Forelimb muscle (tissue), 1 donor: ENCODE results near the gene OXNAD1. TPM values are rescaled to one million over a fixed set of nuclear protein-coding genes. Genes with fewer than 3 reads are reported as not detected.

Source experiments
- DNase-seq: peaks from one replicate; pipeline ENCODE4 v3.0.0-alpha.2; 2013; ENCODE audit warnings: low read depth
- polyA plus RNA-seq: library from polyadenylated mRNA; unstranded; fragments of 120-200 nt; gene quantifications from one replicate; pipeline ENCODE4 v1.2.1, GENCODE V29; 2013; ENCODE audit not compliant: insufficient read length

OXNAD1 gene
- polyA plus RNA-seq, 1 donor: 8.8 TPM

DNA sequence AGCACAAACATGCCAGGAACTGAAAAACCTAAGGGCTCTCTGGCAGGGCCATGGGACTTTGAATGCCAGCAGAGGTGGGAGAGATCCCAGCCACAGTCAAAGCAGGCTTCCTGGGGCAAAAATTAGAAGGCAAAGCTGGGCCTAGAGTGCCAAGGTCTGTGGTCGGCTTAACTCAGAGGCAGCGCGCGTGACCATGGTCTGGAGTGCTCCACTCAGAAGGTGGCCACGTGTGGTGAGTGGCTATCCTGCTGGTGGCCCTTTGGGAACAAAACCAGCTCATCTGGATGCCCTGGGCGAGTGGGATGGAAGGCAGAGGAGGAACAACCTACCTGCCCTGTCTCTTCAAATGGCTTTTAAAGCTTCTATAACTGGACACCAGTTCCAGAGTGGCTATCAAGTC is 63.1 kb downstream of the OXNAD1 start:
- no peak for DNase-seq

DNA sequence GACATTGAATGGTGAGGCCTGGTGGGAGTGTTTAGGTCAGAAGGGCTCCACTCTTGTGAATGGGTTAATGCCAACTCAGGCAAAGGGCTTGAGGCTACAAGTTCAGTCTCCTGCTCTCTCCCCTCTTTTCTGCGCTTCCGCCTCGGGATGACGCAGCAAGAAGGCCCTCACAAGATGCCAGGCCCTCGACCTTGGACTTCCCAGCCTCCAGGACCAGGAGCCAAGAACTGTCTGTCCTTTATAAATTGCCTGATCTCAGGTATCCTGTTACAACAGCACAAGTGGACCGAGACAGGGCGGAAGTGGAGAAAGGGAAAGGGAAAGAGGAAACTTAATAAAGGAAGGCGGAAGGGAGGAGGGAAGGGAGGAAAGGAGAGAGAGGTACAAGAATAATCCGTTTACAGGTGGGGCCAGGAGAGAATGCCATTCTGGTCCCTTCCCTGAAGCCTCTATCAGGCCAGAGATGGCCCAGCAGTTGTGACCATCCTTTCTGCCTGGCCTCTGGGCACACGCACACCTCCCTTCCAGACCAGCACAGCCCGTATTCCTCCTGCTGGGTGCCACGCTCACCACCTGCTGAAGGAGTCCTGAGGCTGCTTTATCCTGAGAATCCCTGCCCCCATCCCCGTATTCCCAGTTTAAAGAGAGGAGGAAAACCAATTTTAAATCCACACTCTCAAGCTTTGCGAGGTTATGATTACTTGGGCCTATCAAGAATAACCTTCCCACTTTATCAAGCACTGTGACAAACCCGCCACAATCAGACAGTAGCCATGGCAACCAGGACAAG is 64.2 kb downstream of the OXNAD1 start:
- no peak for DNase-seq

DNA sequence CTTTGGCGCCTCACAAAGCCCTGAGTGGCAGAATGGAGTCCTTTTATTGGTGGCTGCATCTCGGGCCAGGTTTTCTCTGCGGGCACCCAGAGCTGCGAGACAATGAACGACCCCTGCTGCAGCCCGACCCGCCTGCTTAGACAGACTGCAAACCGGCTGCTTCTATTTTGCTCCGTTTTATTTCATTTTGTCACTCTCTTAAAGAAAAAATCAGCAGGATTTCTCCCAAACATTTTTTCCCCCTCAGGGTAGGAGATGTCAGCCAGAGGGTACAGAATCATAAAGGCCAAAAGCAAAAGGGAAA is 64.8 kb downstream of the OXNAD1 start:
- no peak for DNase-seq

DNA sequence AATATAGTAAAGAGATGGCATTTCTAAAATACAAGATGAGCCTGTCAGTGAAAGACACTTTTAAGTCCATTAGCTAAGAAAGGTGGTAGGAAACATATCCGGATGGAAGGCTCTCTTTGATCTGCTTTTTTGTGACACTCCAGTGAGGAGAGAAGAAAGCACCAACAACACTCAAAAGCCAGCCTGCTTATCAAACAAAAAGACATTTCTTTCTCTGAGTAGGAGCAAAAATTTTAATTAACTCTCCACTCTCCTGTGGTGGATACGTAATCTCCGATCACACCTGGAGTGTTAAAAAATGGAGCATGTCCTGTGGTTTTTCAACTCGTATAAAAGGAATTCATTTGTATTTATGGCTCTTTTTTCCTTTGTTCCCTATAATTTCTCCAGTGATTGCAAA is 65.3 kb downstream of the OXNAD1 start:
- no peak for DNase-seq

DNA sequence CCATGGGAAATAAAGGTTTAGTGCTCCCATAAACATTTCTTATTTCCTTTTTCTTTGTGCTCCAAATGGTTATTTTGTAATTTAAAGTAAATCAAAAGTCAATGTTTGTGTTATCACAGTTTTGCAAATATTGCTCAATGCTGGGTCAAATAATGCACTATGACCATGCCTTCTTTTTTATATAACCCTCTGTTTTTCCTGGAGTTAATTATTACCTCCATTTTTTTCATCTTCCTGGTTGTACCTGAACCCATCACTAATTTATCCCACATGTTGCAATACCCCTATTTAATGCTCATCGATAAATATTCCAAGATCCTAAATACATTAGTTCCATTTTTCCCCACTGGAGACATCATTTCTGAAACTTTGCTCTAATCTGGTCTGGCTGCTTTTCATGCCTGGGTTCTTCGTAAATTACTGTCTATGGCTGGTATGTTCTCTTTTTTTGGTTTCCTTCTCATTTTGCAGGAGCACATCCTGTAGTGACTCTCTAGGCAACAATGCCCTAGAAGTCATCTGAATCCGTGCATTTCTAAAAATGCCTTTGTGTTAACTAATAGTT is 66.4 kb downstream of the OXNAD1 start:
- DNase-seq: no peak

DNA sequence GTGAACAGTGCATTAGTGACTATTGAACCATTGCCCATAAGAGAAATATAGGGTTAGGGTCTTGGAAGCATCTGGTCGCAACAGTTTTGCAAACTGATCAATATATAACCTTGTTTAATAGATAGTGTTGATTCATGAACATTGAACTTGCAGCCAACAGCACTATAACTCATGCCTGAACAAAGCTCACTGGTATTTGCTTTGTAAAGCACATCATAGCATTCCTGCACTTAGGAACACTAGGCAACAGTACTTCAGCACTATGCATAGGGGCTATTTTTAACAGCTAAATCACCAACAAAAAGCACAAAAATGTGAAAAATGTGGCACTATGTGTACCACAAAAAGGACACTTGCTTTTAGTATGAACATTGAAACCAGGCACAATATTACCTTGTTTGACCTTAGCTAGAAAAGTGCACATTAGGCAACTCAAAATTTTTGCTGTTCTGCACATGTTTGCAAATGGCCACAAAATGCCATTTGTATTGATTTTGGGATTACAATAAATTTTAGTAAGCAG is 68.0 kb downstream of the OXNAD1 start:
- no peak for DNase-seq

DNA sequence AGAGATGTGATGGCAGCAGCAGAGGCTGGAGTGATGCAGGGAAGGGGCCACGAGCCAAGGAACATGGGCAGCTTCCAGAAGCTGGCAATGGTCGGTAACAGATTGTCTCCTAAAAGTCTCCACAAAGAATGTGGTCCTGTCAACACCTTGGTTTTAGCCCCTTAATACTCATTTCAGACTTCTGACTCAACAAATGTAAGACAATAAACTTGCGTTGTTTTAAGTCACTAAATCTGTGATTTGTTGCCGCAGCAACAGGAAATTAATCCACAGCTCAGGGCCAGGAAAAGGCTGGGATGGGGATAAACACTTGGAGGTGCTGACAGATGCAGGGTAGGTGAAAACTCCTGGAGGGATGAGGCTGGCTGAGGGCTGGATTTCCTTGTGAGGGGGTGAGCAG is 69.9 kb downstream of the OXNAD1 start:
- DNase-seq: no peak

DNA sequence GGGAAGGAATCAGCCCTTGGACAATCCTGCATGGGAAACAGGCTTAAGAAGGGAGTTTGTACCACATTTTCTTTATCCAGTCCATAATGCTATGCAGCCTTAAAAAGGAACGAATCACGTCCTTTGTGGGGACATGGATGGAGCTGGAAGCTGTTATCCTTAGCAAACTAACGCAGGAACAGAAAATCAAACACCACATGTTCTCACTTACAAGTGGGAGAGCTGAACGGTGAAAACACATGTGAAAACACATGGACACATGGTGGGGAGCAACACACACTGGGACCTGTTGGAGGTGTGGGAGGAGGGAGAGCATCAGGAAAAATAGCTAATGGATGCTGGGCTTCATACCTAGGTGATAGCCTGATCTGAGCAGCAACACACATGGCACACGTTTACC is 70.3 kb downstream of the OXNAD1 start:
- no peak for DNase-seq

DNA sequence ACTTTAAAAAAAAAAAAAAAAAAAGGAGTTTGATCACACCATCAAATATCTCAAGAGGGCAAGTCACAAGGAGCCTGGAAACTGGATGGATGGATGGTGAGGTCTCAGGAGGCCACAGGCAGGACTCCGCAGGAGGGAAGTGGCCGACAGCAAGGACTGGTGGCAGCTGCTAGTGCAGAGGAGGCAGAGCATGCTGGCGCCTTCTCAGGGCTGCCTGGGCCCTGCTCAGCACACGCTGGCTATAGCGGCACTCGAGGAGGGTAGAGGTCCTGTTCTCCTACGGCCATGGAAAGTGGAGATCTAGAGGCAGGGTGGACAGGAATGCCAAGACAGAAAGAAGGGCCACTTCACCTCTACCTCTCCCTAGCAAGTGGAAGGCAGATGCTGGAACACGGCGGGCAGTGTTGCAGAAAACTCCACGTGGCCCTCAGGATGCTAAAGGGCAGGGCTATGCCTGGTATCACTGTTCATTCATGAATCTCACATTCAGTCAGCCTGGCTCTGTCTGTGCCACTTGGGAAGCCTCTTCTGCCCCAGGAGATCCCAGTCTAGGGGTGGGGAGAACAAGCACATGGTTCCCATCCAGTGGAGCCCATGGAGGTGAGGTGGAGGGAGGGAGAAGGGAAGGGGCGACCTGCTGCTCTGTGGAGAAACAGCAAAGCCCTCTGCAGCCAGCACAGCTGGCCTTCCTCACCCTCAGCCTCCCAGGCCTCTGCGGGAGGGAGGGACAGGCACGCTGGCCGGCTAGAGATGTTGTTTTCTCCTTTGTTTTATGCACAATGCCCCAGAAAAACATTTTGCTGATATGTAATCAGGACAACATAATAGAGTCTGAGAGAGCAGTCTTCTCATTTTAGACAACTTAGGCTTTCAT is 71.0 kb downstream of the OXNAD1 start:
- DNase-seq: no peak

DNA sequence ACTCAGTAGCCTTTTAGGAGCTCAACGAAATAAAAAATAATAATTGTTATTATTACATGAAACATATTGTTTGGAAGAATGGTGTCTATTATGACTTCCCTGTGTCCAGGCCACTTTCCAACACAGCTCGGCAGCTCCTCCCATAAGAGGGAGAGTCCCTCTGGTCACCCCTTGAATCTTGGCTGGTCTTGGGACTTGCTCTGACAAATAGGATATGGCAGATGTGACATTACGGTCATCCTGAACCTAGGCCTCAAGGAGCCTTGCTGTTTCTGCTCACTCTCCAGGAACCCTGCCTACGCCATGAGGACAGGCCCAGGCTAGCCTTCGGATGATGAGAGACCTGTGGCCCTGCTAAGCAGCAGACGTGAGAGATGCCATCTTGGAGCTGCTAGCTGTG is 71.8 kb downstream of the OXNAD1 start:
- no peak for DNase-seq

DNA sequence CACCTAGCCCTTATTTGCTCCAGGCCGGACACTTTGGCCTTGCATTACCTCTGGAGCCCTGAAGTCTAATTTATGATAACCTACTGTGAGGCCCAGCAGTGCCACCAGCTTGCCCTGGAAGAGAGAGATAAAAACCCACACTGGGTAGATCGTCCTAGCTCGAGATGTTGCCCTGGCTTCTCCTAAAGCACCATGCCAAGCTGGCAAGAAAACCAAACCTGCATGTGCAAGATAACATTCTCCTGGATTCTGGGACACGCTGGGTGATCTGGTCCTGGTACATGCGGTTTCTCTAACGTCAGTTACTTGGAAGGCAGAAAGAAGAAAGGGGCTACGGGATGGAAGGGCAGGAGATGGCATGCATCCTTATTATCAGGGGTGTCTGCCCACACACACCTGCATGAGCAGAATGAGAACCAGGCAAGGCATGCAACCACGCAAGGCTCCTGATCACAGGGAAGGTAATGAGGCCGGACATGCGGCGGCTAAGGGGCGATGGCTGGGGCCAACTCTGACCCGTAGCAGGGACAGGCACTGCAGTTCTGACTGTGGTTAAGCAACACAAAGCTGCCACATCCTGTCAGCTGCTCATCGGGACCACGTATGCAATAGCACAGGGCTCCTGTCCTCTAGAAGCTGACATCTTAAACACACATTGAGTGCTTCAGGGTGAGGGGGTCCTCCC is 73.0 kb downstream of the OXNAD1 start:
- no peak for DNase-seq

DNA sequence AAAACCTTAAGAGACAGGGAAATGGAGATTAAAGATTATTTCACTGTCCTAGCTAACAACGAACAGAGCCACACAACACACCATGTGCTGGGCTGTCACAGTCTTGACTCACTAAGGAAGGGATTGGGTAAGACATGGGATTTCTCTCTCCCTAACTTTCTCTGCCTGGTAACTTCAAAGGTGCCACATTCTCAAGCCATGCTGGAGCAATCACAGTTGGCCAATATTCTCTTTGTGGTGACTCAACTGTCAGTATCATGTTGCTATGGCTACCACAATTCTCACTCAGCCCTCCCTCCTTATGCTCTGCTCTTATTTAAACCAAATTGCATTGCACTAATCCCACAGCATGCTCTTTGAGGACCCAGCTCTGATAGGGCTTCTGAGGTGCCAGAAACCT is 74.0 kb downstream of the OXNAD1 start:
- DNase-seq: no peak

DNA sequence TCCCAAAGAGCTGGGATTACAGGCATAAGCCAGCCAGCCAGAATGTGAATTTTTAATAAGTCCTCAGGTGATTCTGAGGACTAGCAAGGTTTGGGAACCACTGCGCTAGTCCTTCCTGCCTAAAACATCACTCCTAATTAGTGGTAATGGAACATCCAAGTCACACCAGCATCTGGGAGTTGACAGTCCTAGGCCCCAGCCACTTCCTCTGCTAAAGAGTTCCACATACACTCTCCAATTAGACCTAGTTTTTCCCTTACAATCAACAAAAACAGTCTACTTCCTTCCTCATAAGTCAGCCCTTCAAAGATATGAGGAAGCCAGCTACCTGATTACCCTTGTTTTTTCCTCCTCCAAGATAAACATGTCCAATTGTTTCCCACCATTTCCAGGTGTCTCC is 78.1 kb downstream of the OXNAD1 start:
- DNase-seq: no peak

DNA sequence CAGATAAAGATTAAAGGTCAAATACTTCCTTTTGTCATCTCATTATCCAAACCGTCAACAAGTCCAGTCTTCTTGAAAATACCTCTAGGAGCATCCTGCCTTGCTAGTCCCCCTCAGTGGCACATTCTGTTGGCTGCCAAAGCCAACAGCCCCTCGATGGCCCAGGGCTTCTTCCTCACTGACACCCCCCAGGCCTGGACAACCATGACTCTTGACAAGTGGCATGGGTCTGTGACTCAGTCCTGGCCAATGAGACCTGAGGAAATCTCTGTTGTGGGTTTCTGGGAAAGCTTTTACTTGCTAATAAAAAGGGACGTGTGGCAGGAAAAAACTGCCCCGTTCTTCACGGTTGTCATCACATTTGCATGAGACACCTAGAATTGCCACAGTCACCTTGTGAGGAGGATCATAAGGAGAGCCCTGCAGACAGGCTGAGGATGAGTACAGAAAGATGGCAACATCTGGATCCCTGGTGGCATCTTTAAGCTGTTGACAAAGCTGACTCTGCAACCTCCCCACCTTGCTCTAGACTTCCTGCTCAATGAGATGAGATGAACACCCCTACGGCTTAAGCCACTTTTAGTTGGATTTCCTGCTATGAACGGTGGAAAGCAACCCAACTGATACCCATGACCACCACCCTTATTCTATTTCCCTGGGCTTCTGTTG is 81.5 kb downstream of the OXNAD1 start:
- no peak for DNase-seq

DNA sequence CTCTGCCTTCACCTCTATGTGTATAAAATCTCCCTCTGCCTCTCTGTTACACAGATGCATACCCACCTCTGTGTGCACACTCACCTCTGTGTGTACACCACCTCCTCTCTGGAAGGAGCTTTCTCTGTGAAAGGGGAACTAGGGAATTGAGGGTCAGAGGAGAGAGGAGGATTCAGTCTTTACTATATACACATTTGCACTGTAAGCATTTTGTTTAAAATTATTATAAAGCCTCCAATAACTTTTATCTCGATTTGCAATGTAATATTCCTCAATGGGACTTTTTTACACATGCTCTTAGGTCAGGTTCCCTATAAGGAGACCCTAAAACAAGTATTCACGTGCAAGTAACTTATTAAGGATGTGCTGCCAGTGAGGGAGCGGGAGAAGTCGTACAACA is 82.5 kb downstream of the OXNAD1 start:
- DNase-seq: no peak

DNA sequence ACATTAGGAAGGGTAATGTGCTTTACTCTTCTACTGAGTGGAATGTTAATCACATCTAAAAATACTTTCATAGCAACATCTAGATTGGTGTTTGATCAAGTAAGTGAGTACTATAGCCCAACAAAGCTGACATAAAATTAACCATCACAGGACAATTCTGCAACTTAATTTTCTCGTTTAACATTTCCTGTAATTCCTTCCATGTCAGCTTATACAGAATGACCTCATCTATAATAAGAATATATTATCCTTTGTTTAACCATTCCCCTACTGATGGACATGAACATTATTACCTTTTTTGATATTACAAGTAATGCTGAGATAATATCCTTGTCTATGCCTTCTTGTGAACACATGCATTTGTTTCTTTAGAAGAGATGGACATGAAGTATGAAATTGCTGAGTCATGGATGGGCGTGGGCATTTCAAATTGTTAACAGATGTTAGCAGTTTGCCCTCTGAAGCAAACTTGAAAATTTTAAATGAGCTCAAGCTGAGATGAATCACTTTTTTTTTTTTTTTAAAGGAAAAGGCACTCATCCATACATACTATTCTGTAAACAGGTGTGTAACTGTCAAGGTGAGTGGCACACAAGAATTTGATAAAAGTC is 85.1 kb downstream of the OXNAD1 start:
- DNase-seq: no peak

DNA sequence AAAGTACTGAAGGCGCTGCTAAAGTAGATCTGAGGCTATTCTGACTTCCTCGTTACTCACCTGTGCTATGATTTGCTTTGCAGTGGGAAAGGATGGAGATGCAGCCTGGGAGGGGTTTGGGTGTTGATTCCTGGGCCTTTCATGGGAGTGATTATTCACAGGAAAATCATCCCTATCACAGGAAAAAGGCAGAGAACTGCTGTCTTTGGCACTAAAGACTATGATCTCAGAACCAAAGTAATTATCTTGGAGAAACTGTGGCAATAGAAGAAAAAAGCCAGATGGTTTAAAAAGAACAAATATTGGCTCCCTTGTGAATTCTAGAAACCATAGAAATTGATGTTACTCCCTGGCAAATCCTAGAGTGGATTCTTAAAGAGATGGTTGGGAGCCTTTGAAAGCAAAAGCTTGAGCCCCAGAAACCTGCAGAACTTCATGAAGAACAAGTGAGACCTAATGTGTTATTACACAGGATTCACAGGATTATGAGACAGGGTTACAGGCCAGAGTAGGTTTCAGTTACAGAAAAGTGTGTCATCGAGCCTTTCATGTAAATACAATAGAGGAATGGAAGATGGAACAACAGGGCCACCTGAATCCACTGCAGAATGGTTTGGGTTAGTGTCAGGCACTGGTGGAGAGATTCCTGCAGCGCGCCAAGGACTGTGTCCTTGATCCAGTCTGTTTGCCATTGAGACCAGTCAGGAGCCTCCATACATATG is 85.7 kb downstream of the OXNAD1 start:
- no peak for DNase-seq

DNA sequence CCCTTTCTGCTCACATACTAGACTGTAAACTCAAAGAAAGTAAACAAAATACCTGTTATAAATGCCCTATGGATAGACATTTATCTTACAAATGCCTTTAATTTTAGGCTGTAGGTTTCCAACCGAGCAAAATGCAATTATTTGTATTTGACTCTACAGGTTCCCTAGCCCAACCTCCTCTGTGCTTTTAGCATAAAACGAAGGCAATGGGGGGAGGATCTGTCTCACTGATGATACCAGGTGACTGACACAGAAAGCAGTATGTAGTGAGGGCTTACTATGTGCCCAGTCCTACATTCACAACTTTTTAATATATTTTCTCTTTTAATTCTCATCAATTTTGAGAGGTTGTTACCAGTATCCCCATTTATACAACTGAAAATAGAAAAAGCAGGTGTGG is 87.4 kb downstream of the OXNAD1 start:
- no peak for DNase-seq

DNA sequence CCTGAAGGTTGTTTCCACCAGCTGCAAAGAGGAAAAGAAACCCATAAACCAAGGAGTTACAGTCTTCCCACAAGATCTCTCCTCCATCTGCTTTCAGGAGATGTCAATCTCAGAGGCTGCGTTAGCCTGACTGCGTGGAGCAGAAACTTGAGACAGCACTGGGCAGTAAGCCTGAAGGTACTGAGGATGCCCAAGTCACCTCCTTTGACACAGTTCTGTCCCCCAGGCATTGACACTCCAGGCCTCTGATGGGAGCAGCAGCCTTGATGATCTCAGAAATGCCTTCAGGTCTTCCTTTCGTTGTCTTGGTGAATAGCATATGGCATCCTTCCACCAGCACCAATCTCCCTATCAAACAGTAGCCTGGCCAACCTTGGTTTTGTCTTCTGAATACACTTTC is 89.3 kb downstream of the OXNAD1 start:
- no peak for DNase-seq
